ENCODE results near the gene WDR20.

DNA sequence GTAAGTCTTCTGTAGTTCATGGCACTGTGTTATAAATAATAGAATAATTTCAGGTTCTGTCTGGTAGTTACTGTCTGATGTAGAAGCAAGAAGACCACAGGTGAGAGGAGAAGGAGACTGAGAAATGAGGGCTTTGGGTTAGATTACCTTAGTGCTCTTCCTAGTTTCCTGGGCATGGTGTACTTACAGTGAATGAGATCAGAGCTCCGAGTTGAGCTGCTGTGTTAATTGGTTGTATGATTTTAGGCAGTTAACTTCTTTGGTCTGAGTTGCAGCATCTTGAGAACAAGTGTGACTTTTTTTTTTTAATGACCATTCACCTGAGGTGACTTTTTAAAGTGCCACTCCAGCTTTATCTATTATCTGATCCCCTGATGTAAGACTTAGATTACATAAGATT lies 41.5 kb downstream of the WDR20 start:
- TF ChIP-seq POLR2AphosphoS5 (IDR thresholded peaks at IDR 0.05; ENCODE audit: insufficient read depth, low read depth, low read length) (no peak), EZH2 (IDR thresholded peaks at IDR 0.05; ENCODE audit: borderline replicate concordance, low read depth, low read length, severe bottlenecking) (no peak), MYC (IDR thresholded peaks at IDR 0.05; ENCODE audit: low read depth, low read length) (no peak), POLR2A (IDR thresholded peaks at IDR 0.05; ENCODE audit: low read depth, low read length) (no peak), JUN (IDR thresholded peaks at IDR 0.05; ENCODE audit: borderline replicate concordance, insufficient read depth, insufficient read length, low read depth) (no peak), FOS (IDR thresholded peaks at IDR 0.05; ENCODE audit: borderline replicate concordance, insufficient read depth, low read length) (no peak), GATA2 (IDR thresholded peaks at IDR 0.05; ENCODE audit: insufficient read depth, insufficient read length, low read depth, low read length) (no peak), MAX (IDR thresholded peaks at IDR 0.05; ENCODE audit: insufficient read depth, insufficient read length) (no peak)
- TF ChIP-seq, protein P1, sequence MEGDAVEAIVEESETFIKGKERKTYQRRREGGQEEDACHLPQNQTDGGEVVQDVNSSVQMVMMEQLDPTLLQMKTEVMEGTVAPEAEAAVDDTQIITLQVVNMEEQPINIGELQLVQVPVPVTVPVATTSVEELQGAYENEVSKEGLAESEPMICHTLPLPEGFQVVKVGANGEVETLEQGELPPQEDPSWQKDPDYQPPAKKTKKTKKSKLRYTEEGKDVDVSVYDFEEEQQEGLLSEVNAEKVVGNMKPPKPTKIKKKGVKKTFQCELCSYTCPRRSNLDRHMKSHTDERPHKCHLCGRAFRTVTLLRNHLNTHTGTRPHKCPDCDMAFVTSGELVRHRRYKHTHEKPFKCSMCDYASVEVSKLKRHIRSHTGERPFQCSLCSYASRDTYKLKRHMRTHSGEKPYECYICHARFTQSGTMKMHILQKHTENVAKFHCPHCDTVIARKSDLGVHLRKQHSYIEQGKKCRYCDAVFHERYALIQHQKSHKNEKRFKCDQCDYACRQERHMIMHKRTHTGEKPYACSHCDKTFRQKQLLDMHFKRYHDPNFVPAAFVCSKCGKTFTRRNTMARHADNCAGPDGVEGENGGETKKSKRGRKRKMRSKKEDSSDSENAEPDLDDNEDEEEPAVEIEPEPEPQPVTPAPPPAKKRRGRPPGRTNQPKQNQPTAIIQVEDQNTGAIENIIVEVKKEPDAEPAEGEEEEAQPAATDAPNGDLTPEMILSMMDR (IDR thresholded peaks at IDR 0.05; ENCODE audit: extremely low read depth in 1 of 2, insufficient read depth in 1 of 2, low read depth in 1 of 2, low read length in 2 of 2), result no peak
